GM23338 (cell line): ENCODE measurements around the gene TMEM63B. TPM values are rescaled to one million over a fixed set of nuclear protein-coding genes. Genes with fewer than 3 reads are reported as not detected.

Experiments
- ATAC-seq: fragments of 200-7000 bp; cut with Tn5 transposase; 3 replicates; pipeline ENCODE4 v1.9.1; 2020
- DNase-seq: peaks from one replicate; pipeline ENCODE4 v3.0.0-alpha.2; 2015; ENCODE audit warnings: low spot score
- H2AFZ ChIP-seq: fragments of 200-600 bp; sonication (generic); 2 replicates; pipeline ENCODE4 v1.8.0; 2016; ENCODE audit warnings: antibody characterized with exemption, mild to moderate bottlenecking, moderate library complexity
- H3F3A ChIP-seq: fragments of 200-600 bp; sonication (generic); replicated peaks from 2 replicates; pipeline ENCODE4 v1.8.0; 2017; ENCODE audit warnings: antibody characterized with exemption, mixed run types, low read depth
- H3K27ac ChIP-seq: fragments of 200-600 bp; sonication (generic); 2 replicates; pipeline ENCODE4 v1.6.1; 2016; ENCODE audit warnings: low read depth
- H3K27me3 ChIP-seq: fragments of 200-600 bp; sonication (generic); 2 replicates; pipeline ENCODE4 v1.8.0; 2016; ENCODE audit warnings: mild to moderate bottlenecking, mixed run types, moderate library complexity; ENCODE audit not compliant: insufficient read depth
- H3K36me3 ChIP-seq: fragments of 200-600 bp; sonication (generic); 2 replicates; pipeline ENCODE4 v1.8.0; 2016; ENCODE audit warnings: mild to moderate bottlenecking; ENCODE audit not compliant: insufficient read depth
- H3K4me1 ChIP-seq: fragments of 200-600 bp; sonication (generic); 2 replicates; pipeline ENCODE4 v1.8.0; 2016; ENCODE audit warnings: mild to moderate bottlenecking, moderate library complexity; ENCODE audit not compliant: insufficient read depth
- H3K4me2 ChIP-seq: fragments of 200-600 bp; sonication (generic); 2 replicates; pipeline ENCODE4 v1.7.1; 2017; ENCODE audit warnings: mixed run types
- H3K4me3 ChIP-seq: fragments of 200-600 bp; sonication (generic); 2 replicates; pipeline ENCODE4 v1.6.1; 2016; ENCODE audit warnings: mixed run types
- H3K79me2 ChIP-seq: fragments of 200-600 bp; sonication (generic); replicated peaks from 2 replicates; pipeline ENCODE4 v1.8.0; 2017; ENCODE audit warnings: mild to moderate bottlenecking; ENCODE audit not compliant: insufficient read depth
- H3K9me2 ChIP-seq: fragments of 200-600 bp; sonication (generic); 2 replicates; pipeline ENCODE4 v1.8.0; 2017; ENCODE audit not compliant: insufficient read depth
- H4K20me1 ChIP-seq: fragments of 200-600 bp; sonication (generic); replicated peaks from 2 replicates; pipeline ENCODE4 v1.8.0; 2017; ENCODE audit warnings: mild to moderate bottlenecking; ENCODE audit not compliant: insufficient read depth
- H3K27ac Mint-ChIP-seq: 2 replicates; pipeline ENCODE4 v1.8.0; 2020; ENCODE audit warnings: inconsistent platforms, mild to moderate bottlenecking, moderate library complexity, mixed read lengths
- H3K27me3 Mint-ChIP-seq: 3 replicates; pipeline ENCODE4 v1.8.0; 2022; ENCODE audit warnings: low read depth, mild to moderate bottlenecking, moderate library complexity, mixed read lengths, inconsistent platforms; ENCODE audit not compliant: insufficient read depth, poor library complexity
- H3K36me3 Mint-ChIP-seq: 3 replicates; pipeline ENCODE4 v1.8.0; 2021; ENCODE audit warnings: low read depth, mild to moderate bottlenecking, inconsistent platforms, moderate library complexity, mixed read lengths
- H3K4me1 Mint-ChIP-seq: 3 replicates; pipeline ENCODE4 v1.8.0; 2020; ENCODE audit warnings: mild to moderate bottlenecking, inconsistent platforms, mixed read lengths
- H3K4me3 Mint-ChIP-seq: 3 replicates; pipeline ENCODE4 v1.8.0; 2021; ENCODE audit warnings: moderate library complexity, mild to moderate bottlenecking, inconsistent platforms, mixed read lengths
- H3K9me3 Mint-ChIP-seq: 3 replicates; pipeline ENCODE4 v1.8.0; 2020; ENCODE audit warnings: moderate library complexity, mild to moderate bottlenecking, inconsistent platforms, mixed read lengths
- CREB1 ChIP-seq: fragments of 250-450 bp; sonication (Bioruptor Pico); IDR thresholded peaks from 2 replicates; pipeline ENCODE4 v1.5.0; 2020; ENCODE audit warnings: low read depth, mild to moderate bottlenecking, moderate library complexity
- EZH2 ChIP-seq: fragments of 200-600 bp; sonication (generic); IDR thresholded peaks from one replicate; pipeline ENCODE4 v1.8.0; 2017; ENCODE audit warnings: antibody characterized with exemption, mild to moderate bottlenecking, low read depth; ENCODE audit not compliant: unreplicated experiment
- EZH2phosphoT487 ChIP-seq: fragments of 200-600 bp; sonication (generic); IDR thresholded peaks from one replicate; pipeline ENCODE4 v1.8.1; 2018; ENCODE audit warnings: antibody characterized with exemption; ENCODE audit not compliant: unreplicated experiment
- JUNB ChIP-seq: IDR thresholded peaks from one replicate; pipeline ENCODE4 v1.6.1; 2016; ENCODE audit warnings: antibody characterized with exemption; ENCODE audit not compliant: unreplicated experiment
- NANOG ChIP-seq: IDR thresholded peaks from 2 replicates; pipeline ENCODE4 v1.6.1; 2016; ENCODE audit warnings: antibody characterized with exemption, borderline replicate concordance
- POLR2AphosphoS5 ChIP-seq: IDR thresholded peaks from 2 replicates; pipeline ENCODE4 v1.6.1; 2016; ENCODE audit warnings: antibody characterized with exemption, low read depth
- STAT1 ChIP-seq: IDR thresholded peaks from one replicate; pipeline ENCODE4 v1.6.1; 2016; ENCODE audit warnings: antibody characterized with exemption; ENCODE audit not compliant: unreplicated experiment
- ZNF114 ChIP-seq: fragments of 250-450 bp; sonication (Bioruptor Pico); IDR thresholded peaks from 2 replicates; pipeline ENCODE4 v1.5.0; 2020; ENCODE audit warnings: mild to moderate bottlenecking, moderate library complexity
- ZNF331 ChIP-seq: fragments of 250-450 bp; sonication (Bioruptor Pico); IDR thresholded peaks from 2 replicates; pipeline ENCODE4 v1.5.0; 2020; ENCODE audit warnings: low read depth, mild to moderate bottlenecking, moderate library complexity
- polyA plus RNA-seq: library from polyadenylated mRNA; unstranded; fragments of >200 nt; fragmentation: Nextera tagmentation; extraction: Ambion mirVana; gene quantifications from 2 replicates; pipeline ENCODE4 v1.2.1, GENCODE V29; 2016
- total RNA-seq: library from RNA; depleted of rRNA; stranded (reverse); fragments of >200 nt; shearing (Covaris generic); gene quantifications from 2 replicates; pipeline ENCODE4 v1.2.3, GENCODE V29; 2014
- TF ChIP-seq, protein P1 (sequence below): IDR thresholded peaks from 2 replicates; pipeline ENCODE4 v1.6.1; 2016; ENCODE audit warnings: antibody characterized with exemption
- TF ChIP-seq, protein P2 (sequence below), 2 experiments: fragments of 200-600 bp in 1 of 2; sonication (generic) in 1 of 2; conservative IDR thresholded peaks; 2 replicates each; pipeline versions ENCODE4 v1.5.1 to v1.6.1; 2016 to 2017; ENCODE audit warnings: antibody characterized with exemption in 2 of 2, low read depth in 2 of 2, mild to moderate bottlenecking in 2 of 2, moderate library complexity in 1 of 2
- TF ChIP-seq, protein P3 (sequence below): fragments of 250-450 bp; sonication (Bioruptor Pico); IDR thresholded peaks from 2 replicates; pipeline ENCODE4 v1.5.0; 2020; ENCODE audit warnings: mild to moderate bottlenecking, moderate library complexity
- TF ChIP-seq, protein P4 (sequence below): IDR thresholded peaks from one replicate; pipeline ENCODE4 v1.6.1; 2018; ENCODE audit warnings: antibody characterized with exemption; ENCODE audit not compliant: unreplicated experiment

The TMEM63B gene
- total and polyA plus RNA-seq, 2 experiments from 2014 or later: 10.1 to 36.0 TPM

DNA sequence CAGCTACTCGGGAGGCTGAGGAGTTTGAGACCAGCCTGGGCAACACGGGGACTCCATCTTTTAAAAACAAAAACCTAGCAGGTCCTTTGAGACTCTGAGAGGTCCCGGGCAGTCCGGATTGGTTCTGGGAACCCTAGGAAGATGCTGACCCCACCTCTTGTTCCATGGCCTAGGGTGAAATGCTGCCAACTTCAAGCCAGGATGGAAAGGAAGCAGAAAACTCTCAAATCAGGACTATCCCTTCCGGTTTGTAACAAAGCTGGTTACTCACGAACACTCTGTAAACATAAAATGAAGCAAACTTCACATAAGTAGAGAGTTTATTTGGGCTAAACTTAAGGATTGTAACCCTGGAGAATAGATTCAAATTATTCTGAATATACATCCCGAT is 59.3 kb downstream of the TMEM63B start (continued):
- TF ChIP-seq CREB1 (no peak), EZH2phosphoT487 (no peak)

DNA sequence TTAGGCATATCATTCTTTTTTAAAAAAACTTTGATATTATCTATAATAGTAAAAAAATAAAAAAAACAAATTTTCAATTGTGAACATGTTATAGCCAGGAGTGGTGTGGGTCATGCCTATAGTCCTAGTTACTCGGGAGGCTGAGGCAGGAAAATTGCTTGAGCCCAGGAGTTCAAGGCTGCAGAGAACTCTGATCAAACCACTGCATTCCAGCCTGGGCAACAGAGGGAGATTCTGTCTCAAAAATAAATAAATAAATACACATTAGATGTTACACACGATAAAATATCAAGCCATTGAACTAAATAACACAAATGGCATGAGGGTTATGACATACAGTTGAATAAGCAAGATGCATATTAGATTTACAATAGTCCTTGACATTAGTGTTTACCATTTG is 61.5 kb downstream of the TMEM63B start:
- ATAC-seq: no peak
- Histone ChIP-seq H3K4me2 (no peak overlapping the region), H3K36me3 (no peaks in the 10 kb centered on the region), H3K27ac (no peak overlapping the region), H3F3A (0 out of 2 replicates have a peak, but pooled peaks cover 2% of the 10 kb centered on the region), H3K79me2 (no peaks in the 10 kb centered on the region), H4K20me1 (no peaks in the 10 kb centered on the region), H3K4me1 (peaks cover 19% of the 10 kb centered on the region), H3K27me3 (no peaks in the 10 kb centered on the region), H3K9me2 (no peaks in the 10 kb centered on the region), H2AFZ (no peak overlapping the region), H3K4me3 (no peak overlapping the region)
- H3K4me3 Mint-ChIP-seq: no peak overlapping the region
- H3K27me3 Mint-ChIP-seq: peaks cover 22% of the 10 kb centered on the region
- DNase-seq: no peak
- H3K27ac Mint-ChIP-seq: no peak overlapping the region
- H3K4me1 Mint-ChIP-seq: peaks cover 29% of the 10 kb centered on the region
- no peaks in the 10 kb centered on the region for H3K36me3 Mint-ChIP-seq
- no peaks in the 10 kb centered on the region for H3K9me3 Mint-ChIP-seq
- TF ChIP-seq CREB1 (no peak), EZH2phosphoT487 (no peak), ZNF114 (CRISPR knock-in tag) (no peak), NANOG (no peak), JUNB (no peak), POLR2AphosphoS5 (no peak), EZH2 (no peak), ZNF331 (CRISPR knock-in tag) (no peak), STAT1 (no peak)
- TF ChIP-seq, protein P1, sequence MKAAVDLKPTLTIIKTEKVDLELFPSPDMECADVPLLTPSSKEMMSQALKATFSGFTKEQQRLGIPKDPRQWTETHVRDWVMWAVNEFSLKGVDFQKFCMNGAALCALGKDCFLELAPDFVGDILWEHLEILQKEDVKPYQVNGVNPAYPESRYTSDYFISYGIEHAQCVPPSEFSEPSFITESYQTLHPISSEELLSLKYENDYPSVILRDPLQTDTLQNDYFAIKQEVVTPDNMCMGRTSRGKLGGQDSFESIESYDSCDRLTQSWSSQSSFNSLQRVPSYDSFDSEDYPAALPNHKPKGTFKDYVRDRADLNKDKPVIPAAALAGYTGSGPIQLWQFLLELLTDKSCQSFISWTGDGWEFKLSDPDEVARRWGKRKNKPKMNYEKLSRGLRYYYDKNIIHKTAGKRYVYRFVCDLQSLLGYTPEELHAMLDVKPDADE: no peak
- TF ChIP-seq, protein P2, sequence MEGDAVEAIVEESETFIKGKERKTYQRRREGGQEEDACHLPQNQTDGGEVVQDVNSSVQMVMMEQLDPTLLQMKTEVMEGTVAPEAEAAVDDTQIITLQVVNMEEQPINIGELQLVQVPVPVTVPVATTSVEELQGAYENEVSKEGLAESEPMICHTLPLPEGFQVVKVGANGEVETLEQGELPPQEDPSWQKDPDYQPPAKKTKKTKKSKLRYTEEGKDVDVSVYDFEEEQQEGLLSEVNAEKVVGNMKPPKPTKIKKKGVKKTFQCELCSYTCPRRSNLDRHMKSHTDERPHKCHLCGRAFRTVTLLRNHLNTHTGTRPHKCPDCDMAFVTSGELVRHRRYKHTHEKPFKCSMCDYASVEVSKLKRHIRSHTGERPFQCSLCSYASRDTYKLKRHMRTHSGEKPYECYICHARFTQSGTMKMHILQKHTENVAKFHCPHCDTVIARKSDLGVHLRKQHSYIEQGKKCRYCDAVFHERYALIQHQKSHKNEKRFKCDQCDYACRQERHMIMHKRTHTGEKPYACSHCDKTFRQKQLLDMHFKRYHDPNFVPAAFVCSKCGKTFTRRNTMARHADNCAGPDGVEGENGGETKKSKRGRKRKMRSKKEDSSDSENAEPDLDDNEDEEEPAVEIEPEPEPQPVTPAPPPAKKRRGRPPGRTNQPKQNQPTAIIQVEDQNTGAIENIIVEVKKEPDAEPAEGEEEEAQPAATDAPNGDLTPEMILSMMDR (conservative IDR thresholded peaks at IDR 0.05; ENCODE audit: low read depth in 2 of 2): no peak
- TF ChIP-seq, protein P3, sequence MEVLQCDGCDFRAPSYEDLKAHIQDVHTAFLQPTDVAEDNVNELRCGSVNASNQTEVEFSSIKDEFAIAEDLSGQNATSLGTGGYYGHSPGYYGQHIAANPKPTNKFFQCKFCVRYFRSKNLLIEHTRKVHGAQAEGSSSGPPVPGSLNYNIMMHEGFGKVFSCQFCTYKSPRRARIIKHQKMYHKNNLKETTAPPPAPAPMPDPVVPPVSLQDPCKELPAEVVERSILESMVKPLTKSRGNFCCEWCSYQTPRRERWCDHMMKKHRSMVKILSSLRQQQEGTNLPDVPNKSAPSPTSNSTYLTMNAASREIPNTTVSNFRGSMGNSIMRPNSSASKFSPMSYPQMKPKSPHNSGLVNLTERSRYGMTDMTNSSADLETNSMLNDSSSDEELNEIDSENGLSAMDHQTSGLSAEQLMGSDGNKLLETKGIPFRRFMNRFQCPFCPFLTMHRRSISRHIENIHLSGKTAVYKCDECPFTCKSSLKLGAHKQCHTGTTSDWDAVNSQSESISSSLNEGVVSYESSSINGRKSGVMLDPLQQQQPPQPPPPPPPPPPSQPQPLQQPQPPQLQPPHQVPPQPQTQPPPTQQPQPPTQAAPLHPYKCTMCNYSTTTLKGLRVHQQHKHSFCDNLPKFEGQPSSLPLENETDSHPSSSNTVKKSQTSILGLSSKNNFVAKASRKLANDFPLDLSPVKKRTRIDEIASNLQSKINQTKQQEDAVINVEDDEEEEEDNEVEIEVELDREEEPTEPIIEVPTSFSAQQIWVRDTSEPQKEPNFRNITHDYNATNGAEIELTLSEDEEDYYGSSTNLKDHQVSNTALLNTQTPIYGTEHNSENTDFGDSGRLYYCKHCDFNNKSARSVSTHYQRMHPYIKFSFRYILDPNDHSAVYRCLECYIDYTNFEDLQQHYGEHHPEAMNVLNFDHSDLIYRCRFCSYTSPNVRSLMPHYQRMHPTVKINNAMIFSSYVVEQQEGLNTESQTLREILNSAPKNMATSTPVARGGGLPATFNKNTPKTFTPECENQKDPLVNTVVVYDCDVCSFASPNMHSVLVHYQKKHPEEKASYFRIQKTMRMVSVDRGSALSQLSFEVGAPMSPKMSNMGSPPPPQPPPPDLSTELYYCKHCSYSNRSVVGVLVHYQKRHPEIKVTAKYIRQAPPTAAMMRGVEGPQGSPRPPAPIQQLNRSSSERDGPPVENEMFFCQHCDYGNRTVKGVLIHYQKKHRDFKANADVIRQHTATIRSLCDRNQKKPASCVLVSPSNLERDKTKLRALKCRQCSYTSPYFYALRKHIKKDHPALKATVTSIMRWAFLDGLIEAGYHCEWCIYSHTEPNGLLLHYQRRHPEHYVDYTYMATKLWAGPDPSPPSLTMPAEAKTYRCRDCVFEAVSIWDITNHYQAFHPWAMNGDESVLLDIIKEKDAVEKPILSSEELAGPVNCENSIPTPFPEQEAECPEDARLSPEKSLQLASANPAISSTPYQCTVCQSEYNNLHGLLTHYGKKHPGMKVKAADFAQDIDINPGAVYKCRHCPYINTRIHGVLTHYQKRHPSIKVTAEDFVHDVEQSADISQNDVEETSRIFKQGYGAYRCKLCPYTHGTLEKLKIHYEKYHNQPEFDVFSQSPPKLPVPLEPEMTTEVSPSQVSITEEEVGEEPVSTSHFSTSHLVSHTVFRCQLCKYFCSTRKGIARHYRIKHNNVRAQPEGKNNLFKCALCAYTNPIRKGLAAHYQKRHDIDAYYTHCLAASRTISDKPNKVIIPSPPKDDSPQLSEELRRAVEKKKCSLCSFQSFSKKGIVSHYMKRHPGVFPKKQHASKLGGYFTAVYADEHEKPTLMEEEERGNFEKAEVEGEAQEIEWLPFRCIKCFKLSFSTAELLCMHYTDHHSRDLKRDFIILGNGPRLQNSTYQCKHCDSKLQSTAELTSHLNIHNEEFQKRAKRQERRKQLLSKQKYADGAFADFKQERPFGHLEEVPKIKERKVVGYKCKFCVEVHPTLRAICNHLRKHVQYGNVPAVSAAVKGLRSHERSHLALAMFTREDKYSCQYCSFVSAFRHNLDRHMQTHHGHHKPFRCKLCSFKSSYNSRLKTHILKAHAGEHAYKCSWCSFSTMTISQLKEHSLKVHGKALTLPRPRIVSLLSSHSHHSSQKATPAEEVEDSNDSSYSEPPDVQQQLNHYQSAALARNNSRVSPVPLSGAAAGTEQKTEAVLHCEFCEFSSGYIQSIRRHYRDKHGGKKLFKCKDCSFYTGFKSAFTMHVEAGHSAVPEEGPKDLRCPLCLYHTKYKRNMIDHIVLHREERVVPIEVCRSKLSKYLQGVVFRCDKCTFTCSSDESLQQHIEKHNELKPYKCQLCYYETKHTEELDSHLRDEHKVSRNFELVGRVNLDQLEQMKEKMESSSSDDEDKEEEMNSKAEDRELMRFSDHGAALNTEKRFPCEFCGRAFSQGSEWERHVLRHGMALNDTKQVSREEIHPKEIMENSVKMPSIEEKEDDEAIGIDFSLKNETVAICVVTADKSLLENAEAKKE (CRISPR knock-in tag): no peak
- TF ChIP-seq, protein P4, sequence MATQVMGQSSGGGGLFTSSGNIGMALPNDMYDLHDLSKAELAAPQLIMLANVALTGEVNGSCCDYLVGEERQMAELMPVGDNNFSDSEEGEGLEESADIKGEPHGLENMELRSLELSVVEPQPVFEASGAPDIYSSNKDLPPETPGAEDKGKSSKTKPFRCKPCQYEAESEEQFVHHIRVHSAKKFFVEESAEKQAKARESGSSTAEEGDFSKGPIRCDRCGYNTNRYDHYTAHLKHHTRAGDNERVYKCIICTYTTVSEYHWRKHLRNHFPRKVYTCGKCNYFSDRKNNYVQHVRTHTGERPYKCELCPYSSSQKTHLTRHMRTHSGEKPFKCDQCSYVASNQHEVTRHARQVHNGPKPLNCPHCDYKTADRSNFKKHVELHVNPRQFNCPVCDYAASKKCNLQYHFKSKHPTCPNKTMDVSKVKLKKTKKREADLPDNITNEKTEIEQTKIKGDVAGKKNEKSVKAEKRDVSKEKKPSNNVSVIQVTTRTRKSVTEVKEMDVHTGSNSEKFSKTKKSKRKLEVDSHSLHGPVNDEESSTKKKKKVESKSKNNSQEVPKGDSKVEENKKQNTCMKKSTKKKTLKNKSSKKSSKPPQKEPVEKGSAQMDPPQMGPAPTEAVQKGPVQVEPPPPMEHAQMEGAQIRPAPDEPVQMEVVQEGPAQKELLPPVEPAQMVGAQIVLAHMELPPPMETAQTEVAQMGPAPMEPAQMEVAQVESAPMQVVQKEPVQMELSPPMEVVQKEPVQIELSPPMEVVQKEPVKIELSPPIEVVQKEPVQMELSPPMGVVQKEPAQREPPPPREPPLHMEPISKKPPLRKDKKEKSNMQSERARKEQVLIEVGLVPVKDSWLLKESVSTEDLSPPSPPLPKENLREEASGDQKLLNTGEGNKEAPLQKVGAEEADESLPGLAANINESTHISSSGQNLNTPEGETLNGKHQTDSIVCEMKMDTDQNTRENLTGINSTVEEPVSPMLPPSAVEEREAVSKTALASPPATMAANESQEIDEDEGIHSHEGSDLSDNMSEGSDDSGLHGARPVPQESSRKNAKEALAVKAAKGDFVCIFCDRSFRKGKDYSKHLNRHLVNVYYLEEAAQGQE: no peak
